VCaP (cell line): ENCODE data around the gene IRX6.

Source experiments
- H3K27ac ChIP-seq: fragments of 450-650 bp; 2 replicates; pipeline ENCODE4 v1.5.1; 2017
- CTCF ChIP-seq: fragments of 450-650 bp; conservative IDR thresholded peaks from 2 replicates; pipeline ENCODE4 v1.5.1; 2017; ENCODE audit warnings: mild to moderate bottlenecking, moderate library complexity

The IRX6 gene

DNA sequence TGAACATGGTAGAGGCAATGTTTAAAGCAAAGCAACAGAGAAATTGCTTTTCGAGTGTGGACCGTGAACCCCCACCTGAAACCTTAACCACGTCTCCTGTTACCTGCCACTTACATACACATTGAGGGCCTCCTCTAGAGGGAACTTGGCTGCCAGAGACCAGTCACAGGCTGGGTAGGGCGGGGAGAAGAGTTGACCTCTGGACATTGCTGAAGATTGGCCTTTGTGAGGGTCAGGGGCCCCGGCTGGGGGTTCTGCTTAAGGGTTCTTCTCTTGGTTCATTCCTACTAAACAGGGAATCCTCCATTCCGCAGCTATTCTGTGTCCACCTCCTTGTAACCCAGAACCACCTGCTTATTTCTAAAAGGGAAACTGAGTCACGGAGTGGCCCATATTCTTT, 53.8 kb downstream of the IRX6 start:
- no peak overlapping the region for H3K27ac ChIP-seq
- no peak for TF ChIP-seq CTCF

GRCh38 chr16:55378616-55379015, 54.6 kb downstream of the IRX6 start:
- no peak for TF ChIP-seq CTCF
- no peak overlapping the region for H3K27ac ChIP-seq

DNA sequence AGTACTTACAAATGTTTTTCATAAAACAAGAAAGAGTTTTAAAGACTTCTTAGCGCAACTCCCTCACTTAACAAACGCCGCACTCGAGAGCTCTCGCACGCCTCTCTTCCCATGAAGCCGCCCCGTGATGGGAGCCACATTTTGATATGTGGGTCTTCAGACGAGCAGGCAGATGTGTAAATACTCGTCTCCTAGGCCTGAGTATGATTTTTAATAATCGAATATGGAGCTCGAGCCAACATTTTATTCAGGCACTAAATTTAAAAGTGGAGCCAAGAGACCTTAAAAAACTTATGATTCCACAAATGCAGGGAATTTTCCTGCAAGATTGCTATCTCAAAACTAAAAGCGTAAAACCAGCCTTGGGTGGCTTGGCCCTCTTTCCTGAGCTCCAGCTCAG, 55.4 kb downstream of the IRX6 start:
- no peak for TF ChIP-seq CTCF
- H3K27ac ChIP-seq, result no peak overlapping the region

GRCh38 chr16:55379876-55380390, 55.9 kb downstream of the IRX6 start:
- TF ChIP-seq CTCF, result no peak
- no peak overlapping the region for H3K27ac ChIP-seq
